Lung microvascular endothelial cell (primary cell): ENCODE results near the gene IFT80. TPM values are rescaled to one million over a fixed set of nuclear protein-coding genes. Genes with fewer than 3 reads are reported as not detected.

ENCODE experiments used
- DNase-seq, 2 donors: peaks; one replicate each; pipeline versions ENCODE4 v3.0.0 to v3.0.0-alpha.2; 2010; ENCODE audit warnings: low read depth in 2 of 2
- total RNA-seq: library from RNA; depleted of rRNA; stranded (reverse); fragments of >200 nt; gene quantifications from 2 replicates; pipeline ENCODE4 v1.2.1, GENCODE V29; 2014

The IFT80 gene
- total RNA-seq, 1 donor from 2014 or later, result 15.7 TPM

DNA sequence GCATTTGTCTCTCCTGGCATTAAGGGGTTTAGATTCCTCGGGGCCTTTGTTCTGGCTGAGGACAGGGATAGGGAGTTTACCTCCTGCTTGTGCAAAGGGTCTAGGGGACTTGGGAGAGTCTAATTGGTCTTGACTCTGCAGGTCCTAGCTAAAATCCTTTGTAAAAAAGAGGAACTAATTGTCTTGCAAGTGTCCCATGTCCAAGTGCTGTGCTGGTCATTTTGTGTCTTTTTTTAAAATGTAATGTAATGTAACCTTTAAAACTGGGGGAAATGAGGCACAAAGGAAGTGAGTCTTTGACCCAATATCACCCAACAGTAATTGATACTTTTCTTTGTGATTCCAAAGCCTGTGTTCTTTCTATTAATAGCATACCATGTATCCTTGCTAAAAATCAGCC lies 188.7 kb downstream of the IFT80 start:
- no peak for DNase-seq

Other genes starting within 250 kb of the IFT80 start
- gene C3orf80, start 173.8 kb downstream of the IFT80 start, total RNA-seq, result under 0.01 TPM in 1 of 2 replicates, not detected in the other
- 26.8 and 36.4 TPM in 2 replicates for gene SMC4, start 425 bp upstream of the IFT80 start, total RNA-seq
- 9.9 and 13.1 TPM in 2 replicates for gene TRIM59, start 50.6 kb upstream of the IFT80 start, total RNA-seq
- gene KPNA4, start 166.3 kb upstream of the IFT80 start, total RNA-seq, result 19.6 and 20.2 TPM in 2 replicates